Activated CD4-positive, CD25-positive, alpha-beta regulatory T cell (primary cell): ENCODE results near the gene EPN3.

Experiments
- DNase-seq, 4 experiments: peaks; one replicate each; lab custom pipeline; 2025; lab: John Stamatoyannopoulos, UW

EPN3 gene

DNA sequence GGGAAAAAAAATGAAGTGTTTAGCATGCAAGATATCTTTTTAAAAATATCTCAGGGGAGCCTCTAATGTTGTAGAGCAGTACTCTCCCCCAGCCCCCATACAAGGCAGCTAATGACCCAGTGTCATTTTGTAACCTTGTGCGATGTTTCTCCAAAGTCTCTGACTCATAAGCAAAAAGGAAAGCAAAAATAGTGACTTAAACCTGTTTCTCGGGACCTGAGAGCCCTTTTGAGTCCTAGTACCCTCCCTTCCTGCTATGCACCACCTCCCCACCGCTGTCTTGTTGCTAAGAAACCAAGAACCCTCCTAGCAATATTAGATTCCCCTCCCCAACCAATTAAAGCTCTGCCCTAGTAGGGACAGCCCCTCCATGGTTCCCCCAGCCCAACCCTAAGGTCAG lies 21.5 kb upstream of the EPN3 start:
- peak; percentile 11 to 26 (median 18) for DNase-seq

DNA sequence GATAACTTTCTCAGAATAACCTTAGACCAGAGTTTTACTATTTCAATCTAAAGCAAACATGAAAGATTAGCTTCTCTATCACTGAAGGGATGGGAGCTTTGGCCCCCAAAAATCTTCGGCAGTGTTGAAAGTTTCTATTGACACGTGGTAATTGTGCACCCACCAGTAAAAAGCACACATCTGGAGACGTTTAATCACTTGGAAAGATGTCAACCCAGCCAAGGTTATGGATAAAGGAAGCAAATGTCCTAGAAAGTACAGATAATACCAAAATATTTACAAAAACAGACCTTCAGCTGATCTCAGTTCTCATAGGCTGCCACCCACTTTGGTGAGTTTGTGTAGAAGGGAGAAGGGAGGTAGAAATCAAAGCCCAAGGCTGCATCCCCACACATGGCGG lies 19.0 kb upstream of the EPN3 start:
- DNase-seq = no peak

DNA sequence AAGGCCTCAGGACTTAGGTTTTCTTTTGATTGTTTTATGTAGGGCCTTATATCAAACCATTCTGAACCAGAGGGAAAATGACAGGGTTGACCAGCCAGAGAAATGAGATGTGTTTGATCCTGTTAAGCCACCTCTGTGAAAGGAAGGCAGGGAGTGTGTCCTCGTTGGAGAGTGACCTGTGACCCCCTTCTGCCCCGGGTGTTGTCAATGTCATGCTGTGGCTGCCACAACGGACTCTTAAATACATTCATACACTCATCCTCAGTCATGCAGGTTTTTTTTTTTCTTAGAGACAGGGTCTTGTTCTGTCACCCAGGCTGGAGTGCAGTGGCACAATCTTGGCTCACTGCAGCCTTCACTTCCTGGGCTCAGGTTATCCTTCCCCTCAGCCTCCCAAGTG lies 18.1 kb upstream of the EPN3 start:
- no peak for DNase-seq

- no peak for DNase-seq
These were observed 17.4 kb upstream of the EPN3 start for GRCh38 chr17:50514936-50515702.

GRCh38 chr17:50517011-50517410 lies 15.5 kb upstream of the EPN3 start:
- no peak for DNase-seq

DNA sequence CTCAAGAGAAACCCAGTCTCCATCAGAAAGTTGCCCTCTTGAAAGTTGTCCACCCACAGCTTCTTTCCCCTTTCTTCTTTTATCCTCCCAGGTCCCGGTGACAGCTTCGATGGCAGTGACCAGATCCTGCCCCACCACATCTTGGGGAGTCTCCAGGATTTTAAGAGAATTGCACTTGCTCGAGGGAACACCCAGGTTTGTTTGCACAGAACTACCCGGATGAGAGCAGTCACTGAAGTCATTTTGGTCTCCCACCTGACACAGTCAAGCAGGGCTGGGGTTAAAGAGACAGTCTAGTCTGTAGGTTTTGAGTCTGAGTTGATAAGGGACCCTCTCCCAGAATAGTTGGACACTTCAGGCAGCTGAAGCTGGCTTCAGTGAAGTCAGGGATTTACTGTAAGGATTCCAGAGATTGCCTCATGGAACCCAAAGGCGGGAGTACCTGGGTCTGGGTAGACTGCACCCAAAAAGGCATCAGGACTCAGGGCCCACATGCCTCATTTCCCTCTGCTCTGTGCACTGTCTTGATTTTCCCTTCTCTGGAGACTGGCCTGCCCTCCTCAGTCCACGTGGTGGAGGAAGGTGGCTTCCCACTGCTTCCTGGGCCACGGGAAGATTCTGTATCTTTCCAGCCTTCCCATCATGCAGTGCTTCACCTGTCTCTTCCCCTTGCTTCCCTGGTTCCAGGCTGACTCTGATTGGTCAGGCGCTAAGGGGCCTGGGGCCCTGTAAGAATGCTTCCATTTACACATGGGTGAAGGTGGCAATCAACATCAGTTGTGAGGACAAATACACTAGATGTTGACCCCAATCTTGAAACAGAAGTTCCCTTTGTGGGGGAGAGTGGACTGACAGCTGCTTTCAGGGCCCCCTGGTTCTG lies 14.8 kb upstream of the EPN3 start:
- no peak for DNase-seq

GRCh38 chr17:50518384-50519023 lies 14.0 kb upstream of the EPN3 start:
- no peak for DNase-seq

- no peak for DNase-seq
These were observed 13.2 kb upstream of the EPN3 start for GRCh38 chr17:50519141-50519834.

DNA sequence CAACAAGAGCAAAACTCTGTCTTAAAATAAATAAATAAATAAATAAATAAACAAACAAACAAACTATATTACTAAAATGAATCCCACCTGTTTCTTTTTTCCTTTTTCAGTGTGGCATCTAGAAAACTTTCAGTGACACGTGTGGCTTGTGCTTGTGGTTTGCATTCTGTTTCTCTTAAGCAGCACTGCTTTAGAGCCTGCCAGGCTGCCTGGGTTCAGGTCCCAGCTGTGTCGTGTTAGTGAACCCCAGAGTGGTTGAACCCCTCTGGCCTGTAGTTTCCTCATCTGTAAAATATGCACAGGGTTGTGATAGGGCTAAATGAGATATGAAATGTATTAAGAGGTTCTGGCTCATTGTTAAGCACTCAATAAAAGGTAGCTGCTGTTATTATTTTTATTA lies 12.1 kb upstream of the EPN3 start:
- no peak for DNase-seq

GRCh38 chr17:50521514-50521913 lies 11.0 kb upstream of the EPN3 start:
- DNase-seq = no peak

DNA sequence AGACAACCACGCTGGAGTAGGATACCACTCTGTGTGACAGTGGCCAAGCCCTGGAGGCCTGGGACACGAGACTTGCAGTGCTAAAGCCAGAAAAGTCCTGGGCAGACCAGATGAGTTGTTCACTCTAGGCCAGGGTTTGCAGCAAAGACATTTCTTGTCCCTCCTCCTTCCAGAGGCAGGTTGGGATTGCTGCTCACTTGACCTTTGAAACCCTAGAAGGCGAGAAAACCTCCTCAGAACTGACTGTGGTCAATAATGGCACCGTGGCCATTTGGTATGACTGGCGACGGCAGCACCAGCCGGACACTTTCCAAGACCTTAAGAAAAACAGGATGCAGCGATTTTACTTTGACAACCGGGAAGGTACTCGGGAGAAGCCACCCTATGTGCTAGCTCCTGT lies 9.8 kb upstream of the EPN3 start:
- DNase-seq = no peak

GRCh38 chr17:50523208-50523607 lies 9.3 kb upstream of the EPN3 start:
- no peak for DNase-seq

GRCh38 chr17:50524838-50525237 lies 7.7 kb upstream of the EPN3 start:
- DNase-seq = no peak

GRCh38 chr17:50527155-50527762 lies 5.3 kb upstream of the EPN3 start:
- DNase-seq = no peak

- no peak for DNase-seq
These were observed 4.5 kb upstream of the EPN3 start for GRCh38 chr17:50527949-50528474.

DNA sequence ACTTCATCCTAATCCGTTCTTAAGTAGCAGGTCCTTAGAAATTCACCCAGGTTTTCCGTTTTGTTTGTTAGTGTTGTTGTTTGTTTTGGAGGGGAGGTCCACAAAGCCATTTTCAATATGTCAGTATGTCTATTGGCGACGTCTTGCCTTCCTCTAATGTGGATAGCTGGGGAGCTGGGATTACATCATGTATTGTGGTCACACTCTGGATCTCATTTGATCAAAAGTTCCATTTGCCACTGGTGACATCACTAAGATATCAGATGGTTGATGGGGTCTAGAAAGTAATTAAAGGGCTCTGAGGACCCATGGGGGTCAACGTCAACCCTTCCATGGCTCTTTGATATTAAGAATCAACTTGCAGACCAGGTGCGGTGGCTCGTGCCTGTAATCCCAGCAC lies 2.7 kb upstream of the EPN3 start:
- no peak for DNase-seq

DNA sequence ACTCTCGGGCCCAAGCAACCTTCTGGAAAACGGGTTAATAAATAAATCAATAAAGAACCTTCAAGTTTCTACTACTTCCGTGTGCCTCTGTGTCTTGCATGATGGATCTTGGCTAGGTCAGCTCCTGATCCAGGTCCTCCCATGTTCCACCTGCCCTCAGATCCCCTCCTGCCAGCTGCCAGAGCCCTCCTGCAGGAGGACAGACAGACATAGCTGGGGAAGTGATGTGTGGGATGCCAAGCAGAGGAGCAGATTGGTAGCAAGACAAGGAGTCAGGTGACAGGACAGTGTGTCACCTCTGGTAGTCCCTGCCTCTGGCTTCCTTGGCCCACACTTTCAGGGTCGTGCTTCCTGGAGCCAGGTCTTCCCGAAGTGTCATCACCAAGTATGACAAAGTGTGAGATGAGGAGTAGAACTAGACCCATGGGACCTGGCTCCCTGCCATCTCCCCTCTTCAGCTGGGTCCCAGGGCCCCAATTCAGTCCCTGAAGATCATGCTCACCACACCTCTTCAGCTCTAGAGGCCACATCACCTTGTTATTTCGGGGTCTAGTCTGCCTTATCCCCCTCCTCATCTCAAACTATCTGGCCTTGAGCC lies 1.0 kb upstream of the EPN3 start:
- no peak for DNase-seq

DNA sequence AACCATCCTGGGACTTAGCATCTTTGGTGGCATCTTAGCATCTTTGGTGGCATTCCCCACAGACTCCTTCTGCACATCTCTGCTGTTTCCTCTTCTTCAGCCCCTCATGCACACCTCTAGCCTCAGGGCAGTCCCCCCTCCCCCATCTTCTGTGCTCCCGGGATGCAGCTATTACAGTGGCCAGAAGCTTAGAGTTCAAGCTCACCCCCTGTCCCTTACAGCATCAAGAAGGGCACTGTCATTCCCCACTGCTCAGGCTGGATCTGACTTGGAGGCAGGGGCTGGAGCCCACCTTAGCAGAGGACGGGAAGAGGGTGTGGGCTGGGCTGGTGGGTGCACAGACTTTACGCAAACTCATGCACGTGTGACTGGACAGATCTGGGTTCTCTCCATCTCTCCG lies 650 bp downstream of the EPN3 start:
- DNase-seq = no peak

DNA sequence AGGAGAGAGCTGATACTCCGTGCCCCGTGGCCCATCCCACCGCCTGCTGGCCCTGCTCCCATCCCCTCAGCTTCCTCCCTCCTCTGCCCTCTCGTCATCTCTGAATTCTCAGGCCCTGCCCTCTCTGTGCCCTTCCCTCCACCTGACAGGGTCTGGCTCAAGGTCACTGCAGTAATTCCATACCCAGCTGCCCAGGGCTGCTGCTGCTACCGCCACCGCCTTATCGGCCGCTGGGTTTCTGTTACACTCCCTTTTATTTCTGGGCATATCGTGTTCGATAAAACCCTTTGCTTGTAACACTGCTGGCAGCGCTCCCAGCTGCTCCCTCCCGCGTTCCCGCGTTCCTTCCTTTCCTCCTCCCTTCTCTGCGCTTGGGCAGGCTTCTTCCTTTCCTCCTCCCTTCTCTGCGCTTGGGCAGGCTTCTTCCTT lies 1.2 kb downstream of the EPN3 start:
- DNase-seq = no peak

GRCh38 chr17:50534222-50534978 lies 1.9 kb downstream of the EPN3 start:
- no peak for DNase-seq
